HEK293 (cell line): ENCODE results near the gene FAM209B.

ENCODE experiments used
- CTCF ChIP-seq: fragments of 450-650 bp; formaldehyde crosslinking; IDR thresholded peaks from 2 replicates; pipeline ENCODE4 v1.5.1; 2016; ENCODE audit warnings: missing biosample characterization, missing genetic modification characterization
- YY1 ChIP-seq: fragments of 450-650 bp; formaldehyde crosslinking; IDR thresholded peaks from 2 replicates; pipeline ENCODE4 v1.5.1; 2018; ENCODE audit warnings: missing biosample characterization, missing genetic modification characterization
- ZBTB10 ChIP-seq: fragments of 450-650 bp; formaldehyde crosslinking; IDR thresholded peaks from 2 replicates; pipeline ENCODE4 v1.5.1; 2016; ENCODE audit warnings: missing biosample characterization, missing genetic modification characterization
- ZNF138 ChIP-seq: fragments of 450-650 bp; formaldehyde crosslinking; IDR thresholded peaks from 2 replicates; pipeline ENCODE4 v1.5.1; 2016; ENCODE audit warnings: missing biosample characterization, missing genetic modification characterization, borderline replicate concordance
- ZNF140 ChIP-seq: fragments of 450-650 bp; formaldehyde crosslinking; IDR thresholded peaks from 2 replicates; pipeline ENCODE4 v1.5.1; 2016; ENCODE audit warnings: missing biosample characterization, missing genetic modification characterization
- ZNF157 ChIP-seq: fragments of 450-650 bp; formaldehyde crosslinking; IDR thresholded peaks from 2 replicates; pipeline ENCODE4 v1.5.1; 2016; ENCODE audit warnings: missing biosample characterization, missing genetic modification characterization
- ZNF324 ChIP-seq: fragments of 450-650 bp; formaldehyde crosslinking; IDR thresholded peaks from 2 replicates; pipeline ENCODE4 v1.5.1; 2016; ENCODE audit warnings: missing biosample characterization, missing genetic modification characterization
- ZNF518A ChIP-seq: fragments of 450-650 bp; formaldehyde crosslinking; conservative IDR thresholded peaks from 2 replicates; pipeline ENCODE4 v1.5.1; 2016; ENCODE audit warnings: low read depth, missing biosample characterization, missing genetic modification characterization
- ZNF530 ChIP-seq: fragments of 450-650 bp; formaldehyde crosslinking; IDR thresholded peaks from 2 replicates; pipeline ENCODE4 v1.5.1; 2016; ENCODE audit warnings: low read depth, missing biosample characterization, missing genetic modification characterization
- ZNF692 ChIP-seq: fragments of 450-650 bp; formaldehyde crosslinking; IDR thresholded peaks from 2 replicates; pipeline ENCODE4 v1.5.1; 2016; ENCODE audit warnings: missing biosample characterization, missing genetic modification characterization
- ZNF792 ChIP-seq: fragments of 450-650 bp; formaldehyde crosslinking; IDR thresholded peaks from 2 replicates; pipeline ENCODE4 v1.5.1; 2016; ENCODE audit warnings: missing biosample characterization, missing genetic modification characterization

- TF ChIP-seq ZNF138: no peak
- no peak for TF ChIP-seq ZNF518A (tag by site-specific recombination)
- no peak for TF ChIP-seq ZNF792 (tag by site-specific recombination)
- TF ChIP-seq ZNF530 (tag by site-specific recombination): no peak
- TF ChIP-seq CTCF: no peak
- no peak for TF ChIP-seq ZNF140 (tag by site-specific recombination)
- TF ChIP-seq ZNF324 (tag by site-specific recombination): no peak
- TF ChIP-seq ZNF692 (tag by site-specific recombination): no peak
- no peak for TF ChIP-seq ZBTB10
- TF ChIP-seq YY1: no peak
- TF ChIP-seq ZNF157 (tag by site-specific recombination): no peak
These were observed 18.5 kb downstream of the FAM209B start for GRCh38 chr20:56551571-56551970.
